ENCODE results near the gene TRAPPC5.

GRCh38 chr19:7715671-7716070, 35.0 kb downstream of the TRAPPC5 start:
- TF ChIP-seq CTCF (IDR thresholded peaks at IDR 0.05; ENCODE audit: low read depth, low read length) (no peak), EZH2phosphoT487 (IDR thresholded peaks at IDR 0.05; ENCODE audit: low read depth) (no peak)

Measured in OCI-LY3 (cell line).